ENCODE measurements around the gene SKAP1. TPM values are rescaled to one million over a fixed set of nuclear protein-coding genes. Genes with fewer than 3 reads are reported as not detected.

Gene SKAP1
- total RNA-seq, 5 donors from 2014 or later (not counting 1 experiment from before 2014, with no cell fraction given), result 71.5 to 142 (median 80.4) TPM

- no peaks in the 10 kb centered on the region for H3K9me3 Mint-ChIP-seq
- H3K27me3 Mint-ChIP-seq, result no peaks in the 10 kb centered on the region
- CTCF ChIA-PET, result interaction anchor here in 1 of 2 donors (0.5 to 1.1 kb wide), 2 partner anchors 21 to 70 kb away, joined by 3 to 4 read pairs; no protein-coding TSS in a partner anchor
- no peak overlapping the region for H3K27ac Mint-ChIP-seq
- DNase-seq (no peak), ATAC-seq (replicated peaks in 1 of 4) (no peak)
- Histone ChIP-seq H3K27ac (ENCODE audit: low read length) (no peak overlapping the region), H3K36me3 (ENCODE audit: control insufficient read depth in 2 of 2, extremely low read depth in 1 of 2, insufficient read depth in 1 of 2, low read length in 1 of 2) (peaks cover 0 to 9% of the 10 kb centered on the region in 2 donors), H3K4me1 (ENCODE audit: control insufficient read depth in 1 of 2, extremely low read depth in 1 of 2, insufficient read depth in 2 of 2, low read length in 2 of 2) (no peaks in the 10 kb centered on the region), H3K4me3 (ENCODE audit: control insufficient read depth in 1 of 2, extremely low read depth in 1 of 2, low read length in 1 of 2) (no peak overlapping the region), H3K9me3 (no peaks in the 10 kb centered on the region), H3K27me3 (replicated peaks in 1 of 2; ENCODE audit: control insufficient read depth in 2 of 2, extremely low read depth in 1 of 2, insufficient read depth in 2 of 2, low read length in 1 of 2) (no peaks in the 10 kb centered on the region)
- no peak overlapping the region for H3K4me3 Mint-ChIP-seq
- POLR2A ChIA-PET, result interaction anchor here in 1 of 2 donors (0.6 kb wide), 1 partner anchor 115 kb away, joined by 4 read pairs; no protein-coding TSS in a partner anchor
- no CpG with 5 or more reads among the region's 1 CpG for WGBS (ENCODE audit: insufficient coverage)
- peaks cover 16% of the 10 kb centered on the region for H3K36me3 Mint-ChIP-seq
- H3K4me1 Mint-ChIP-seq, result peaks cover 20 to 26% (median 22%) of the 10 kb centered on the region in 3 donors
These were observed 146.1 kb downstream of the SKAP1 start for GRCh38 chr17:48283907-48284306.

- peaks cover 0 to 9% of the 10 kb centered on the region in 2 donors for H3K36me3 ChIP-seq (ENCODE audit: control insufficient read depth in 2 of 2, extremely low read depth in 1 of 2, insufficient read depth in 1 of 2, low read length in 1 of 2)
- H3K4me1 Mint-ChIP-seq, result peaks cover 20 to 31% (median 22%) of the 10 kb centered on the region in 3 donors
- ChIA-PET CTCF (interaction anchor here in 1 of 2 donors (0.5 to 1.1 kb wide), 3 partner anchors 20 to 827 kb away, joined by 3 to 4 read pairs (median 3); no protein-coding TSS in a partner anchor), POLR2A (interaction anchor here in 1 of 2 donors (0.6 kb wide), 1 partner anchor 114 kb away, joined by 4 read pairs; no protein-coding TSS in a partner anchor)
- H3K27me3 ChIP-seq (replicated peaks in 1 of 2; ENCODE audit: control insufficient read depth in 2 of 2, extremely low read depth in 1 of 2, insufficient read depth in 2 of 2, low read length in 1 of 2), result no peaks in the 10 kb centered on the region
- no peak overlapping the region for H3K4me3 ChIP-seq (ENCODE audit: control insufficient read depth in 1 of 2, extremely low read depth in 1 of 2, low read length in 1 of 2)
- no peak overlapping the region for H3K4me3 Mint-ChIP-seq
- H3K27ac Mint-ChIP-seq, result no peak overlapping the region
- H3K27ac ChIP-seq (ENCODE audit: low read length), result no peak overlapping the region
- no peaks in the 10 kb centered on the region for H3K4me1 ChIP-seq (ENCODE audit: control insufficient read depth in 1 of 2, extremely low read depth in 1 of 2, insufficient read depth in 2 of 2, low read length in 2 of 2)
- no peaks in the 10 kb centered on the region for H3K27me3 Mint-ChIP-seq
- WGBS (ENCODE audit: insufficient coverage), result no CpG with 5 or more reads among the region's 2 CpGs
- H3K9me3 Mint-ChIP-seq, result no peaks in the 10 kb centered on the region
- H3K36me3 Mint-ChIP-seq, result peaks cover 21% of the 10 kb centered on the region
- ATAC-seq (replicated peaks in 1 of 4) (no peak), DNase-seq (no peak)
- H3K9me3 ChIP-seq, result no peaks in the 10 kb centered on the region
These were observed 146.6 kb downstream of the SKAP1 start for GRCh38 chr17:48283411-48283810.

GRCh38 chr17:48282303-48282702 lies 147.7 kb downstream of the SKAP1 start:
- Mint-ChIP-seq H3K4me1 (peaks cover 17 to 33% (median 23%) of the 10 kb centered on the region in 3 donors), H3K27me3 (no peaks in the 10 kb centered on the region), H3K27ac (peak overlapping the region in 1 of 2 donors; percentile 39), H3K9me3 (no peaks in the 10 kb centered on the region), H3K4me3 (no peak overlapping the region), H3K36me3 (peaks cover 26% of the 10 kb centered on the region)
- DNase-seq (no peak), ATAC-seq (replicated peaks in 1 of 4) (no peak)
- Histone ChIP-seq H3K36me3 (ENCODE audit: control insufficient read depth in 2 of 2, extremely low read depth in 1 of 2, insufficient read depth in 1 of 2, low read length in 1 of 2) (peaks cover 0 to 9% of the 10 kb centered on the region in 2 donors), H3K4me1 (ENCODE audit: control insufficient read depth in 1 of 2, extremely low read depth in 1 of 2, insufficient read depth in 2 of 2, low read length in 2 of 2) (no peaks in the 10 kb centered on the region), H3K4me3 (ENCODE audit: control insufficient read depth in 1 of 2, extremely low read depth in 1 of 2, low read length in 1 of 2) (no peak overlapping the region), H3K27ac (ENCODE audit: low read length) (no peak overlapping the region), H3K9me3 (no peaks in the 10 kb centered on the region), H3K27me3 (replicated peaks in 1 of 2; ENCODE audit: control insufficient read depth in 2 of 2, extremely low read depth in 1 of 2, insufficient read depth in 2 of 2, low read length in 1 of 2) (no peaks in the 10 kb centered on the region)
- ChIA-PET CTCF (interaction anchor here in 1 of 2 donors (0.9 kb wide), 1 partner anchor 12 kb away, joined by 3 read pairs; no protein-coding TSS in a partner anchor), POLR2A (interaction anchor here (0.6 to 0.7 kb wide), 2 partner anchors 8 to 20 kb away, joined by 3 read pairs; no protein-coding TSS in a partner anchor)
- 90% methylated on average over 2 of the region's 2 CpGs for WGBS (ENCODE audit: insufficient coverage)

GRCh38 chr17:48278760-48279491 lies 151.1 kb downstream of the SKAP1 start:
- H3K27ac Mint-ChIP-seq, result no peak overlapping the region

GRCh38 chr17:48276776-48277175 lies 153.2 kb downstream of the SKAP1 start:
- Mint-ChIP-seq H3K27me3 (no peaks in the 10 kb centered on the region), H3K27ac (no peak overlapping the region), H3K4me1 (peaks cover 7 to 18% (median 8%) of the 10 kb centered on the region in 3 donors), H3K36me3 (peaks cover 33% of the 10 kb centered on the region), H3K4me3 (no peak overlapping the region), H3K9me3 (no peaks in the 10 kb centered on the region)
- Histone ChIP-seq H3K4me1 (ENCODE audit: control insufficient read depth in 1 of 2, extremely low read depth in 1 of 2, insufficient read depth in 2 of 2, low read length in 2 of 2) (no peaks in the 10 kb centered on the region), H3K36me3 (ENCODE audit: control insufficient read depth in 2 of 2, extremely low read depth in 1 of 2, insufficient read depth in 1 of 2, low read length in 1 of 2) (peaks cover 0 to 3% of the 10 kb centered on the region in 2 donors), H3K9me3 (no peaks in the 10 kb centered on the region), H3K4me3 (ENCODE audit: control insufficient read depth in 1 of 2, extremely low read depth in 1 of 2, low read length in 1 of 2) (no peak overlapping the region), H3K27ac (ENCODE audit: low read length) (no peak overlapping the region), H3K27me3 (replicated peaks in 1 of 2; ENCODE audit: control insufficient read depth in 2 of 2, extremely low read depth in 1 of 2, insufficient read depth in 2 of 2, low read length in 1 of 2) (no peaks in the 10 kb centered on the region)
- ATAC-seq (replicated peaks in 1 of 4) (no peak), DNase-seq (no peak)
- CTCF ChIA-PET, result interaction anchor here in 1 of 2 donors (0.6 to 1.4 kb wide), 3 partner anchors 14 to 407 kb away, joined by 3 read pairs; no protein-coding TSS in a partner anchor
- WGBS (ENCODE audit: insufficient coverage), result no CpG with 5 or more reads among the region's 1 CpG
- POLR2A ChIA-PET, result no interaction called here

More at GRCh38 chr17:48278760-48279491, 151.1 kb downstream of the SKAP1 start:
- ATAC-seq (replicated peaks in 1 of 4) (no peak), DNase-seq (no peak)
- Mint-ChIP-seq H3K4me1 (peaks cover 15 to 29% (median 18%) of the 10 kb centered on the region in 3 donors), H3K4me3 (no peak overlapping the region), H3K36me3 (peaks cover 33% of the 10 kb centered on the region), H3K27me3 (no peaks in the 10 kb centered on the region), H3K9me3 (no peaks in the 10 kb centered on the region)
- no peak overlapping the region for H3K4me3 ChIP-seq (ENCODE audit: control insufficient read depth in 1 of 2, extremely low read depth in 1 of 2, low read length in 1 of 2)
- CTCF ChIA-PET, result interaction anchor here in 1 of 2 donors (1.2 kb wide), 1 partner anchor 9 kb away, joined by 3 read pairs; no protein-coding TSS in a partner anchor
- H3K27me3 ChIP-seq (replicated peaks in 1 of 2; ENCODE audit: control insufficient read depth in 2 of 2, extremely low read depth in 1 of 2, insufficient read depth in 2 of 2, low read length in 1 of 2), result no peaks in the 10 kb centered on the region
- peaks cover 0 to 3% of the 10 kb centered on the region in 2 donors for H3K36me3 ChIP-seq (ENCODE audit: control insufficient read depth in 2 of 2, extremely low read depth in 1 of 2, insufficient read depth in 1 of 2, low read length in 1 of 2)
- H3K4me1 ChIP-seq (ENCODE audit: control insufficient read depth in 1 of 2, extremely low read depth in 1 of 2, insufficient read depth in 2 of 2, low read length in 2 of 2), result no peaks in the 10 kb centered on the region
- 100% methylated on average over 2 of the region's 5 CpGs for WGBS (ENCODE audit: insufficient coverage)
- POLR2A ChIA-PET, result interaction anchor here in 1 of 2 donors (0.7 kb wide), 1 partner anchor 42 kb away, joined by 3 read pairs; no protein-coding TSS in a partner anchor
- H3K27ac ChIP-seq (ENCODE audit: low read length), result no peak overlapping the region
- no peaks in the 10 kb centered on the region for H3K9me3 ChIP-seq

GRCh38 chr17:48270899-48271298 lies 159.1 kb downstream of the SKAP1 start:
- ATAC-seq (replicated peaks in 1 of 4) (no peak), DNase-seq (no peak)
- H3K9me3 ChIP-seq, result no peaks in the 10 kb centered on the region
- Mint-ChIP-seq H3K4me3 (no peak overlapping the region), H3K4me1 (peaks cover 10 to 19% (median 18%) of the 10 kb centered on the region in 3 donors), H3K27me3 (no peaks in the 10 kb centered on the region), H3K27ac (no peak overlapping the region), H3K36me3 (peaks cover 14% of the 10 kb centered on the region), H3K9me3 (no peaks in the 10 kb centered on the region)
- peaks cover 0 to 2% of the 10 kb centered on the region in 2 experiments for H3K4me1 ChIP-seq (ENCODE audit: control insufficient read depth in 1 of 2, extremely low read depth in 1 of 2, insufficient read depth in 2 of 2, low read length in 2 of 2)
- WGBS (ENCODE audit: insufficient coverage), result no CpG with 5 or more reads among the region's 2 CpGs
- no peaks in the 10 kb centered on the region for H3K36me3 ChIP-seq (ENCODE audit: control insufficient read depth in 2 of 2, extremely low read depth in 1 of 2, insufficient read depth in 1 of 2, low read length in 1 of 2)
- H3K4me3 ChIP-seq (ENCODE audit: control insufficient read depth in 1 of 2, extremely low read depth in 1 of 2, low read length in 1 of 2), result no peak overlapping the region
- no peaks in the 10 kb centered on the region for H3K27me3 ChIP-seq (replicated peaks in 1 of 2; ENCODE audit: control insufficient read depth in 2 of 2, extremely low read depth in 1 of 2, insufficient read depth in 2 of 2, low read length in 1 of 2)
- CTCF ChIA-PET, result no interaction called here
- POLR2A ChIA-PET, result no interaction called here
- no peak overlapping the region for H3K27ac ChIP-seq (ENCODE audit: low read length)

Measured in T-cell (primary cell).